ENCODE results near the gene TESPA1.
"Not testable (repeated sequence)": the region's sequence is repeated elsewhere in the genome, so short reads cannot be mapped to it uniquely, and the experiment has no call there.

The TESPA1 gene

DNA sequence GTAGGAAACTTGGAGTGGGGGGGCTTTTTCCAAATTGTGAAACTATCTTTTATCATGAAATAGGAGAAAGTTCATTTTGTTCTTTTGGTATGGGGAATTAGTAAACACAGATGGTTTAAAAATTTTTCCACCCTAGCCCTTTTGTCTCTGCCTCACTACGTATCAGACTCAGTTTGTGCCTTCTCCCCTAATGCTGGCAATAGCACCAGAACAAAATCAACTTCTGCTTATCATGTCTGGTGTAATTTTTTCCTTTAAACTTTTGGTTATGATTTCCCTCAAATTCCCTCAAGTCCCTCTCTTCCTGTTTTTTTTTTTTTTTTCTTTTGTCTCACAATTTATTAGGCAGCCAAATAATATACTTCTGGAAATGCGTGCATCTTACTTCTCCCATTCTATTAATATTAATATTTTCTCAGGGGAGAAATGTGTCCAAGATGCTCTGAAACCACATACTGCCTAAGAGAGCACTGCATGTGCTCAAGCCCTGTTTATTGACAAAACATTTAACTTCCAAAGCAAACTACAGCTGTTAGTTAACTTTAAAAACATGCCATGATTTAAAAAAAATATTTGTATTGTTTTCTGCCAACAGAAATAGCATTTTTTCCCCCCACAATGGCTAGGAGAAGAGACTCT is 35.4 kb downstream of the TESPA1 start:
- TF ChIP-seq GATA1 (IDR thresholded peaks at IDR 0.05; ENCODE audit: low read depth, low read length) (no peak), POLR2A (IDR thresholded peaks at IDR 0.05; ENCODE audit: low read length) (no peak)
- no peak for DNase-seq

DNA sequence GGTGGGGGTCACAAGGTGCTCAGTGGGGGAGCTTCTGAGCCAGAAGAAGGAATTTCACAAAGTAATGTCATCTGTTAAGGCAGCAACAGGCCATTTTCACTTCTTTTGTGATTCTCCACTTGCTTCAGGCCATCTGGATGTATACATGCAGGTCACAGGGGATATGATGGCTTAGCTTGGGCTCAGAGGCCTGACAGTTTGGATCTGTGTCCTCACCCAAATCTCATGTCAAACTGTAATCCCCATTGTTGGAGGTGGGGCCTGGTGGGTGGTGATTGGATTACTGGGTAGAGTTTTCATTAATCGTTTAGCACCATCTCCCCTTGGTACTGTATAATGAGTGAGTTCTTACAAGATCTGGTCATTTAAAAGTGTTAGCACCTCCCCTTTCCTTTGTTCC is 36.4 kb downstream of the TESPA1 start:
- TF ChIP-seq POLR2A (IDR thresholded peaks at IDR 0.05; ENCODE audit: low read length): no peak
- TF ChIP-seq GATA1 (IDR thresholded peaks at IDR 0.05; ENCODE audit: low read depth, low read length): no peak
- DNase-seq: no peak

DNA sequence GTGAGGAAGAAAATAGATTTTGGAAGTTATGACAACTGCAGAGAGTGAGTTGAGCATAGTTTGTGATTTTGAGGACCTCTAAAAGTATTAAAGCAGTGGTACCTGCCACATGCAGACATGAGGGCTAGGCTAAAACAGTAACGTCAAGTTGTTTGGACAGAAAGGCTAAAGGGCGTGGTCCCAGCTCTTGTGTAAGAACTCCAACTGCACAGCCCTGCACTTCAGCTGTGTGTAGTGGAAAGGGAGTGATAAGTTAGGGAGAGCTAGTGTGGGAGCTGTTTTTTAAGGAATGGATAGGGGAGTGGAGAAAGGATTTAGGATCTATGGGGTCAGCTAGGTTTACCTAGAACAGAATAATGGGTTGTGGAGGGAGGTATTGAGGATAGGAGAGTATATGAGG is 39.5 kb downstream of the TESPA1 start:
- TF ChIP-seq POLR2A (IDR thresholded peaks at IDR 0.05; ENCODE audit: low read length): no peak
- TF ChIP-seq GATA1 (IDR thresholded peaks at IDR 0.05; ENCODE audit: low read depth, low read length): no peak
- no peak for DNase-seq

DNA sequence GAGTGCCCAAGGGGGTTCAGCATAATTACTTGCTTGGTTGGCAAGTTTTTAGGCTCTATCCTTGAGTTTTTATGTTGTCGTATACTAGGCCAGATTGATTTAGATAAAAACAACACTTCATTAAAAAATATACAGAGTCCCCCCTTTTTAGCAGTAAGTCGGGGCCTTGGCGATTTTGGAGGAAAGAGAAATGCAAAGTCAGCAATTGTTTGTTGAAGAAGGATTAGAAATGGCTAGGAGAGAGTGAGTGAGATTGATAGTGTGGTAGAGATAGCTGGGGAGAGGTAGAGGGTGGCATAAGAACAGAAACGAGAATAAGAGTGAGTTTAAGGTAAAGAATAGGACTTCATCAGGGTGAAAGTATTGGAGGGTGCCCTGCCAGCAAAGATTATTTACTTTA is 41.3 kb downstream of the TESPA1 start:
- not testable (repeated sequence) for DNase-seq

DNA sequence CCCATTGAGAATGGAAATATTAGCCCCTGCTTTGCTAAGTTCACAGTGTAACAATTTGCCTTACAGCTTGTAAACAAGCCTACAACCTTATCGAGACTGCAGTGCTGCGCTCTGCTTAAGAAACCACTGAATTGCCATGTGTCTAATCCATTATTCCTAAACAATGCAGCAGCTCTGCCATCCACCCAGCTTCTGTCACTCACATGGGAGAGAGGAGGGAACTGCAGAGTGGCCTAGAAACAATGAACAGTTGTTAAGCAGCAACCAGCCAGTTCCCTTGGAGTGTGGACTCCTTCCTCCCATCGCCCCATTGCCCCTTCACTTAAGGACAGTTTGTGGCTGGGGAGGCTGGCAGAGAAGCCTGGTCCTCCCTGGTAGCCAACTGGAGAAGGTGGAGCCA is 42.9 kb downstream of the TESPA1 start:
- no peak for DNase-seq
- TF ChIP-seq POLR2A (IDR thresholded peaks at IDR 0.05; ENCODE audit: low read length) (no peak), GATA1 (IDR thresholded peaks at IDR 0.05; ENCODE audit: low read depth, low read length) (no peak)

DNA sequence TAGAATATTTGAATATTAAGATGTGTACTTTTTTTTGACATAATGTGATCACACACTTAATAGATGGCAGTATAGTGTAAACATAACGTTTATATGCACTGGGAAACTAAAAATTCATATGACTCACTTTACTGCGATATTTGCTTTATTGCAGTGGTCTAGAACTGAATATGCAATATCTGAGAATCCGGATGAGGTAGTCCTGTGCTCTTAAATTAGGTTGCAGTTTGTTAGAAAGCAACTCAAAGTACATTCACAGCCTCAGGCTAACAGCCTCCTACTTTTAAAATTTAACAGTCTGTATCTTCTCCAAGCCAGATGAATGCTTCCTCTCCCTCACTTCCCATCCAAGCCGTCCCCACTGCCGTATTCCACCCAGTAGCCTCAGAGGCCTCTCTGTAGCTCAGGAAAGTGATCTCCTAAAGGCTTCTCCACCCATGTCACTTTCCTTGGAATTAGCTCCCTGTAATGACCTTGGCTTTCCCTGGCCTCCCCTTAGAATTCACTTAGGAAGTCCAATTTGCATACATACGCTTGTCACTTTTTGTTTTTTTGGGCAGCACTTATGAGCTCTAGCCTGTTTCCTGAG is 43.7 kb downstream of the TESPA1 start:
- no peak for DNase-seq
- TF ChIP-seq GATA1 (IDR thresholded peaks at IDR 0.05; ENCODE audit: low read depth, low read length): no peak
- no peak for TF ChIP-seq POLR2A (IDR thresholded peaks at IDR 0.05; ENCODE audit: low read length)

DNA sequence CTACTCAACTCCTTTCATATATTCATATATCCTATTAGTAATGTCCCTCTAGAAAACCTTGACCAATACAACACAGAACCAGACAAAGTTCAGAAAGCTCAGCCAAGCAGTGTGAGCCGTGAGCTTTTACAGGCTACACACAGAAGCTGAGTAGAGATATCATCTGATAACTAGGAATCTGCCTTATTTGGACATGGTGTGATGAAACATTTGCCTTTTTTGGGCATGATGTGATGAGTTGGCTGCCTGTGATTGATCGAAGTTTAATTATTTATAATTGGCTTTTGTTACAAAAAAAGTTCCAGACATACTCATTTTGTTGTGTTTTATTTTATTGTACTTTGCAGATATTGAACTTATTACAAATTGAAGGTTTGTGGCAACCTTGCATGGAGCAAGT is 46.6 kb downstream of the TESPA1 start:
- no peak for TF ChIP-seq GATA1 (IDR thresholded peaks at IDR 0.05; ENCODE audit: low read depth, low read length)
- no peak for TF ChIP-seq POLR2A (IDR thresholded peaks at IDR 0.05; ENCODE audit: low read length)
- DNase-seq: no peak

DNA sequence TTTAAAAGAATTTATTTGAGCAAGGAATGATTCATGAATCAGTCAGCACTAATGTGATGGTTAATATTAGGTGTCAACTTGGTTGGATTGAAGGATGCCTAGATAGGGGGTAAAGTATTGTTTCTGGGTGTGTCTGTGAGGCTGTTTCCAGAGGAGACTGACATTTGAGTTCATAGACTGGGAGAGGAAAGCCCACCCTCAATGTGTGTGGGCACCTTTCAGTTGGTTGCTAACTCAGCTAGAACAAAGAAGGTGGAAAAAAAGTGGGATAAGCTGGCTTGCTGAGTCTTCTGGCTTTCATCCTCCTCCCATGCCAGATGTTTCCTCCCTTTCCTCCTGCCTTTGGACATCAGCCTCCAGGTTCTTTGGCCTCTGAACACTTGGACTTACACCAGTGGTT is 47.2 kb downstream of the TESPA1 start:
- DNase-seq: no peak
- TF ChIP-seq GATA1 (IDR thresholded peaks at IDR 0.05; ENCODE audit: low read depth, low read length): no peak
- TF ChIP-seq POLR2A (IDR thresholded peaks at IDR 0.05; ENCODE audit: low read length): no peak

DNA sequence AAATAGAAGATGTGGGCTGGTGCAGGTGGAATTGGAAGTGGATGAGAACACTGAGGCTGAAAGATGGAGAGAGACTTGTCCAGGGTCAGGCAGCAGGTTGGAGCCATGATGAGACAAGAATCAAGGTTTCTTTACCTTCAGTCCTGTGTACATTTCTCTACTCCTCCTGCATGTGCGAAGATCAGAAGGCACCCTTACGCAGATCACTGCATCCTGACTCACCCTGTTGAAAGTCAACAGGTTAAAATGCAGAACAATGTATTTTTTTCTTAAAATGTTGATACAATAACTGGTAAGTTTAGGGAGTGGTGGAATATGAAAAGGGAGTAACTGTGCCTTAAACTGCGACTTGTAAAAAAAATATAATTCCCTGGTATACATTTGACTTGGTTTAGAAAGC is 47.8 kb downstream of the TESPA1 start:
- no peak for DNase-seq
- TF ChIP-seq POLR2A (IDR thresholded peaks at IDR 0.05; ENCODE audit: low read length) (no peak), GATA1 (IDR thresholded peaks at IDR 0.05; ENCODE audit: low read depth, low read length) (no peak)

DNA sequence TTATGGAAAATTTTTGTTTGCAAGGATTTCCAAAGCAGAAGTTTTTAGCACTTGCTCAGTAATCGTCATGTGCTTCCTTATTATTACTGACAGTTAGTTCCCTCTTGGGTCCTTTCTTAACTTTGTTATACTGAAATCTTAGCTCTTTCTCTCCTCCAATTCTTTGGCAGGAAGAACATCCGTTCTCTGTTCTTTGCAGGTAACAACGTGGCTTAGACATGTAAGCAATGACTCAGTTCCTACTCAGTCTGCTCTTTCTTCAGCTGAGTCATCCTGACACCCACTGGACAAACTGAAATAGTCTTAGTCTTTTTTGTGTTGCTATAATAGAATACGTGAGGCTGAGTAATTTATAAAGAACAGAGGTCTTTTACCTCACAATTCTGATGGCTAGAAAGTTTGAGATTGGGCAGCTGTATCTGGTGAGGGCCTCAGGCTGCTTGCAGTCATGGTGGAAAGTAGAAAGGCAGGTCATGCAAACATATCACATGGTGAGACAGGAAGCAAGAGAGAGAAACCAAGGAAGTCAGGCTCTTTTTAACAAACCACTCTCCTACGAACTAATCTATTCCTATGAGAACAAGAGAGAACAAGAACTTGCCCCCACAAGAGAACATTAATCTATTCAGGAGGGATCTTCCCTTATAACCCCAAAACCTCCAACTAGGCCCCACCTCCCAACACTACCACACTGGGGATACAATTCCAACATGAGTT is 49.2 kb downstream of the TESPA1 start:
- DNase-seq: peak; percentile 55 to 77
- TF ChIP-seq GATA1 (IDR thresholded peaks at IDR 0.05; ENCODE audit: low read depth, low read length) (no peak), POLR2A (IDR thresholded peaks at IDR 0.05; ENCODE audit: low read length) (no peak)

DNA sequence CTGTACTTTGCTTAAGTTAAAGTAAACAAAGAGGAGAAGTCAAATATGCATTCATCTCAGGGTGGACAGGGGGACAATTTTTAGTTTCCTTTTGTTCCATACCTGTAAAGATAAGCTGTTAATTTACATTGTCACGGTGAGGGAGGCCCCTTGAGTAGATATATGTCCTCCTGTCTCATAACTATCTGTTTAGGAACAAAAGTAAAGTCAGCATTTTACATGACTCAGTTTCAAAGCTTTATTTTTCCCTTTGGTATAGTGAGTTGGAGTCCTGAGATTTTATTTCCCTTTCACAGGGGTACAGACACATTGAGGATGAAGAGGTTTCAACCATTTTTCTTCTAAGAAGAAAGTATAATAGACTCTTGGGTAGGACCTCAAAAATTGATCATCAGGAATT is 50.1 kb downstream of the TESPA1 start:
- TF ChIP-seq GATA1 (IDR thresholded peaks at IDR 0.05; ENCODE audit: low read depth, low read length) (no peak), POLR2A (IDR thresholded peaks at IDR 0.05; ENCODE audit: low read length) (no peak)
- no peak for DNase-seq

DNA sequence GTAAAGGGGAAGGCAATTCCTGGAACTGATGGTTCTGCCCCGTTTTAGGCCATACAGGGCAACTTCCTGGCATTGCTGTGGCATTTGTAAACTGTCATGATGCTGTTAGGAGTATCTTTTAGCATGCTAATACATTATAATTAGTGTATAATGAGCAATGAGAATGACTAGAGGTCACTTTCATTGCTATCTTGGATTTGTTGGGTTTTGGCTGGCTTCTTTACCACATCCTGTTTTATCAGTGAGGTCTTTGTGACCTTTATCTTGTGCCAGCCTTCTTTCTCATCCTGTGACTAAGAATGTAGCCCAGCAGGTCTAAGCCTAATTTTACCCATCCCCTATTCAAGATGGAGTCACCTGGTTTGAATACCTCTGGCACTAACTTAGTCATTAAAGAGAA is 51.2 kb downstream of the TESPA1 start:
- TF ChIP-seq GATA1 (IDR thresholded peaks at IDR 0.05; ENCODE audit: low read depth, low read length): no peak
- TF ChIP-seq POLR2A (IDR thresholded peaks at IDR 0.05; ENCODE audit: low read length): no peak
- peak; percentile 11 to 50 for DNase-seq

DNA sequence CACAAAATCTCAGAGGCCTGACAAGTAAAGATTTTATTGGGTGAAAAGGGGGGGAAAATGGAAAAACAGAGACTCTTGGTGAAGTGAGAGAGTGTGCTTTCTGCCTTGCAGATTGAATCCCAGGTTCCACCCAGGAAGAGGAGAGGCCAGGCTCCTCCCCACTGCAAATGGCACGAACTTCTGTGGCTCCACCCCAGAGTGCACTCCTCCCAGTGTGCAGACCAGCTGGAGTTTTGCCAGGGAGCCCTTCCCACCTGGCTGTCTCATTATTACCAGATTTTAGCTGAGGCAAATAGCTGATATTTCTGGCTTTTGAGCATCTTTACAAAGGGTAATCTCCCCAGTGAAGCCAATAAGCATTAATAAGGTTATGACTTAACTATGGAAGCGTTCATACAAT is 51.9 kb downstream of the TESPA1 start:
- no peak for TF ChIP-seq POLR2A (IDR thresholded peaks at IDR 0.05; ENCODE audit: low read length)
- no peak for TF ChIP-seq GATA1 (IDR thresholded peaks at IDR 0.05; ENCODE audit: low read depth, low read length)
- DNase-seq: peak; percentile 25 to 57

DNA sequence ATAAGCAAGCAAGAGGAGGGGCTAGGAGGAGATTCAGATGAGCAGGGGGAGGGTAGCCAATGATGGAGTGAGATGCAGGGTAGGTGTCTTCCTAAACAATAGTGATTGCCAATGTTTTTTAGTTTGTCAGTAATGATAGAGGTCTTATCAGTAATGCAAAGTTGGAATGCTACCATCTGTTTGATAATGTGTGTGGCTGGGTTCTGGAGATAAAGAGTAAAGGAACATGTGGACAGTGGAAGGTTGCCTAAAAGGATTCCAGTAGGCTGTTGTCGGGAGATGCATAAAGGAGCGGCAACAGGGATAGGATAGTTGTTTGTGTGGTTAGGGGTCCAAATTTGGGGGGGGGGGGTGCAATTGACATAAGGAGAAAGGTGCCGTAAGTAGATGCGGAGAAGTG is 52.5 kb downstream of the TESPA1 start:
- peak; percentile 29 to 79 for DNase-seq
- TF ChIP-seq POLR2A (IDR thresholded peaks at IDR 0.05; ENCODE audit: low read length) (no peak), GATA1 (IDR thresholded peaks at IDR 0.05; ENCODE audit: low read depth, low read length) (no peak)

DNA sequence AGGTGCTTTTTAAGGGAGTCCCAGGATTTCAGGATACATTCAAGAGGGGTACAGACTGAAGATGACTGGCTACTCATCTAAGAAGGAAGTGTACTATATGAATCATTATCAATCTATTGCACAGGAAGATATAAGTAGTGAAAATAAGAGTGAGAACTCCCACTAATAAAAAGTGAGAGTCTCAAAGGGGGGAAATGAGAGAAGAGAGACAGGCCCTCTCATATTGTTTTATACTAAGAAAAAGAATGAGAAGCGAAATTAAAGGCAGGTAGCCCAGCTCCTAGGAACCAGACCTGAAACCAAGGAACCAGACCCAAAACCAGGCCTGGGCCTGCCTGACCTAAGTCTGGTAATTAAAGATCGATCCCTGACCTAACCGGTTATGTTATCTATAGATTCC is 54.6 kb downstream of the TESPA1 start:
- no peak for TF ChIP-seq POLR2A (IDR thresholded peaks at IDR 0.05; ENCODE audit: low read length)
- no peak for TF ChIP-seq GATA1 (IDR thresholded peaks at IDR 0.05; ENCODE audit: low read depth, low read length)
- no peak for DNase-seq

Measured in erythroblast (primary cell).